Measurements from ENCODE around the gene ZNF646.

ZNF646 gene

GRCh38 chr16:31130899-31131298 is 56.7 kb downstream of the ZNF646 start:
- no peak for DNase-seq (ENCODE audit: low read depth)
- H3K4me3 ChIP-seq (ENCODE audit: control insufficient read depth, low read depth, low read length), result no peak overlapping the region
- no peak for TF ChIP-seq CTCF (conservative IDR thresholded peaks at IDR 0.05; ENCODE audit: control insufficient read depth, insufficient read depth, low read depth, low read length)

- no peak for TF ChIP-seq CTCF (conservative IDR thresholded peaks at IDR 0.05; ENCODE audit: control insufficient read depth, insufficient read depth, low read depth, low read length)
- no peak overlapping the region for H3K4me3 ChIP-seq (ENCODE audit: control insufficient read depth, low read depth, low read length)
- no peak for DNase-seq (ENCODE audit: low read depth)
These were observed 57.2 kb downstream of the ZNF646 start for GRCh38 chr16:31131416-31131815.

GRCh38 chr16:31131841-31132271 is 57.6 kb downstream of the ZNF646 start:
- no peak for DNase-seq (ENCODE audit: low read depth)
- no peak overlapping the region for H3K4me3 ChIP-seq (ENCODE audit: control insufficient read depth, low read depth, low read length)
- no peak for TF ChIP-seq CTCF (conservative IDR thresholded peaks at IDR 0.05; ENCODE audit: control insufficient read depth, insufficient read depth, low read depth, low read length)

DNA sequence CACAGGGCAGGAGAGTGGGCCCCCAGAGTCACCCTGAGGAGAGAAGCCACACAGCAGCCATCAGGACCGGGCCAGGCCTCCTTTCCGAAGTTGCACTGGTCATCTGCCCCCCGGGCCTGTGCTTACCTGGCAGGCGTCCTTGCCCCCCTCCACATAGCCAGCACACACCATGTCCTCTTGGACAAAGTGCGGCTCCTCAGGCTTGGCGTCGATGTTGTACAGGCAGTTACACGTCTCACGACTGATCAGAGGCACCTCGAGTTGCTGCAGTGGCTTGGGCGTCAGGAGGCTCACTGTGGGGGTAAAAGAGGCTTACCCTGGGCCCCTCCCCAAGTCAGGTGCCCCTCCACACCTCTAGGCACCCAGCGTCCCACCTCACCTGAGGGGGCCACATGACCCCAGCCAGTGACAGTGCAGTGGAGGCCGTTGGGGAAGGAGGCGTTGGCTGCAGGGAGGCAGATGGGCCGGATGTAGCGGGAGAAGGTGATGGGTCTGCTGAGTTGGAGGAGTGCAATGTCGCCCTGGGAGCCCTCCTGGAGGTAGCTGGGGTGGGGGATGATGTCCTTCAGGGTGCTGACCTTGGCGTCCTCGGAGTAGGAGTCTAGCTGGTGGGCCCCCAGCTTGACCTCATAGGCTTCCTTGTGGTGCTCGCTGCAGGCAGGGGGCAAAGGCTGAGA is 58.2 kb downstream of the ZNF646 start:
- no peak overlapping the region for H3K4me3 ChIP-seq (ENCODE audit: control insufficient read depth, low read depth, low read length)

DNA sequence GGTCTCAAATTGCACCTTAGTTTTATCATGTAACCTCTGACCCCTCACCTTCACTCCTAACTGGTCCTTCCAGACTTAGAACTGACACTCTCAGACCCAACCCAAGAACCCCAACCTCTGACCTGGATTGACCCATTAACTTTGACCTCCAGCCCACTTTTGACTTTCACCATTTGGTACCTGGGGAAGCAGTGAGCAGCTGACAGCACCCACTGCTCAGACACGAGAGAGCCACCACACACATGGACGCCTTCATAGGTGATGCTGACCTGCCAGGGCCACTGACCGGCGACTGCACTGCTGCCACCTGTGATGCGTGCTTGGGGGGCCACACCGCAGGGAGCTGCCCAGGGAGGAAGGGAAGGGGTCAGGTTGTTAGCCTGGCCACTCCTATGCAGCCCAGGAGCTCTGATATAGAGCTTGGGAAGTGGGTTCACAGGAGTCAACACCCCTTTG is 58.9 kb downstream of the ZNF646 start:
- TF ChIP-seq CTCF (conservative IDR thresholded peaks at IDR 0.05; ENCODE audit: control insufficient read depth, insufficient read depth, low read depth, low read length), result no peak
- DNase-seq (ENCODE audit: low read depth), result no peak
- no peak overlapping the region for H3K4me3 ChIP-seq (ENCODE audit: control insufficient read depth, low read depth, low read length)

More for the DNA sequence above, 58.2 kb downstream of the ZNF646 start:
- no peak for TF ChIP-seq CTCF (conservative IDR thresholded peaks at IDR 0.05; ENCODE audit: control insufficient read depth, insufficient read depth, low read depth, low read length)
- DNase-seq (ENCODE audit: low read depth), result no peak
